ENCODE data around the gene PPP2R2D.

PPP2R2D gene

DNA sequence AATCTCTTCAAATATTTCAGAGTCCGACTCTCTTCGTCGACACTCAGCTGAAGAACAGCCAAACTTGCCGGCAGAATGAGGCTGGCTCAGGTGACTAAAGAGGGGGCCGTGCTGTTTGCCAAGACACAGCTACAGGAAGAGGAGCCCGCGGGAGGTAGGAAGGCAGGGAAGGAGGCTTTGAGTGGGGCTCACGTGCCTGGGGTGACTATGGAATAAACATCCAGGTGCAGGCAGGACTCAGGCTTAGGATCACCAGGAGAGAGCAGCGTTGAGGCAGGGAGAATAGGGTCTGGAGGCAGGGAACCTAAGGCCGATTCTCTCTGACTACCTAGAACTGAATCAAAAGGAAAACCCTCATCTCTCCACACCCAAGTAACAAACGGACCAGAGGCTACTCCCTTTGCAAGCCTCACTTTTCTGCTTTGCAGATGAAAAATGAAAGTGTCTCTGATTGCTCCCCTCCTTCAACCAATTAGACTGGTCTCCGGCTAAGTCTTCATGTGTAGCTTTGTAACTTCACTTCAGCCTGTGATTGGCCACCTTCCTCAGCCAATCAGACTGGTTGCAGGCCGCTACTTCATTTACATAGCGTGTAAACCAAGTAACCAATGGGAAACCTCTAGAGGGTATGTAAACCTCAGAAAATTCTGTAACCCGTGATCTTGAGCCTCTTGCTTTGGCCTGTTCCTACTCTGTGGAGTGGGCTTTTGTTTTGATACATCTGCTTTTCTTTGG, 100.6 kb downstream of the PPP2R2D start:
- no peak overlapping the region for H3K4me3 ChIP-seq (ENCODE audit: low read length)
- H3K23ac ChIP-seq (ENCODE audit: low read length), result no peak overlapping the region
- no peak overlapping the region for H2BK15ac ChIP-seq (replicated peaks; ENCODE audit: low read depth)
- peak overlapping the region; percentile 100 for H2BK5ac ChIP-seq (ENCODE audit: low read length)
- H3K56ac ChIP-seq (ENCODE audit: low read length), result peak overlapping the region; percentile 57
- WGBS (ENCODE audit: extremely low coverage, insufficient coverage, low lambda C conversion rate), result no CpG with 5 or more reads among the region's 15 CpGs
- H3K36me3 ChIP-seq (ENCODE audit: control insufficient read depth, insufficient read depth, low read length), result no peaks in the 10 kb centered on the region
- no peak overlapping the region for H2AK5ac ChIP-seq (ENCODE audit: low read length)
- H4K8ac ChIP-seq (ENCODE audit: low read depth, low read length), result no peak overlapping the region
- peak overlapping the region; percentile 85 for H3K27ac ChIP-seq (ENCODE audit: low read depth, low read length)
- no peaks in the 10 kb centered on the region for H3K79me1 ChIP-seq (ENCODE audit: low read length)
- no peak overlapping the region for H4K5ac ChIP-seq (ENCODE audit: low read length)
- peak overlapping the region; percentile 23 for H2BK120ac ChIP-seq (ENCODE audit: low read depth, low read length)
- peak; percentile 87 for DNase-seq
- H3K9ac ChIP-seq (ENCODE audit: low read length), result peak overlapping the region; percentile 4
- peaks cover 36% of the 10 kb centered on the region for H3K4me1 ChIP-seq (ENCODE audit: control insufficient read depth, low read depth, low read length)
- no peaks in the 10 kb centered on the region for H3K79me2 ChIP-seq (ENCODE audit: control insufficient read depth, insufficient read depth, low read length)
- H3K4ac ChIP-seq (ENCODE audit: low read depth, low read length), result peak overlapping the region; percentile 73
- peak overlapping the region; percentile 19 for H3K18ac ChIP-seq (ENCODE audit: low read length)
- no peak overlapping the region for H3K4me2 ChIP-seq (ENCODE audit: low read length)
- H3K27me3 ChIP-seq (ENCODE audit: insufficient read depth, low read length, poor library complexity), result no peaks in the 10 kb centered on the region

DNA sequence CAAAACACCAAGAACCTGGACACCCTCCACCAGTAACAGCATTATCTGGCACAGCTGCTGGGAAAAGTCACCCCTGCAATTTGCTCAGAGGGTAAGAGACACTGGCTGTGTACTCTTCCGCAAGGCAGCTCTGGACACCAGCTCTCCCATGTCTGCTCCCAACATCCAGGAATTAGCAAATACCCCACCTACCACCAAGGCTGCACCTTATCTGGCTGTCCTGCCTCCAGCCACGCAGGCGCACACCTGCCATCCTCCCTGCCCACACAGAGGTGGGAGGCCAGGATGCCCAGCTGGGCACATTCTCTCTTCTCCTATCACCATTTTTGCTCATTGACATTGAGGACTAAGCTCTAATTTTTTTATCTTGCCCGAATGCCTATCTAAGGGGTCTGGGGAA, 101.2 kb downstream of the PPP2R2D start:
- H3K4ac ChIP-seq (ENCODE audit: low read depth, low read length), result peak overlapping the region; percentile 46
- H3K36me3 ChIP-seq (ENCODE audit: control insufficient read depth, insufficient read depth, low read length), result no peaks in the 10 kb centered on the region
- H3K27ac ChIP-seq (ENCODE audit: low read depth, low read length), result peak overlapping the region; percentile 85
- H2AK5ac ChIP-seq (ENCODE audit: low read length), result peak overlapping the region; percentile 92
- peak overlapping the region; percentile 100 for H2BK5ac ChIP-seq (ENCODE audit: low read length)
- peak overlapping the region; percentile 19 for H3K18ac ChIP-seq (ENCODE audit: low read length)
- no peak overlapping the region for H3K4me3 ChIP-seq (ENCODE audit: low read length)
- no peak overlapping the region for H3K23ac ChIP-seq (ENCODE audit: low read length)
- peak overlapping the region; percentile 6 for H2BK120ac ChIP-seq (ENCODE audit: low read depth, low read length)
- H3K79me1 ChIP-seq (ENCODE audit: low read length), result no peaks in the 10 kb centered on the region
- H4K5ac ChIP-seq (ENCODE audit: low read length), result no peak overlapping the region
- H3K9ac ChIP-seq (ENCODE audit: low read length), result peak overlapping the region; percentile 10
- no peak overlapping the region for H4K8ac ChIP-seq (ENCODE audit: low read depth, low read length)
- WGBS (ENCODE audit: extremely low coverage, insufficient coverage, low lambda C conversion rate), result no CpG with 5 or more reads among the region's 4 CpGs
- H3K27me3 ChIP-seq (ENCODE audit: insufficient read depth, low read length, poor library complexity), result no peaks in the 10 kb centered on the region
- H2BK15ac ChIP-seq (replicated peaks; ENCODE audit: low read depth), result no peak overlapping the region
- peaks cover 34% of the 10 kb centered on the region for H3K4me1 ChIP-seq (ENCODE audit: control insufficient read depth, low read depth, low read length)
- H3K56ac ChIP-seq (ENCODE audit: low read length), result peak overlapping the region; percentile 57
- no peak overlapping the region for H3K4me2 ChIP-seq (ENCODE audit: low read length)
- peak; percentile 37 for DNase-seq
- H3K79me2 ChIP-seq (ENCODE audit: control insufficient read depth, insufficient read depth, low read length), result no peaks in the 10 kb centered on the region

DNA sequence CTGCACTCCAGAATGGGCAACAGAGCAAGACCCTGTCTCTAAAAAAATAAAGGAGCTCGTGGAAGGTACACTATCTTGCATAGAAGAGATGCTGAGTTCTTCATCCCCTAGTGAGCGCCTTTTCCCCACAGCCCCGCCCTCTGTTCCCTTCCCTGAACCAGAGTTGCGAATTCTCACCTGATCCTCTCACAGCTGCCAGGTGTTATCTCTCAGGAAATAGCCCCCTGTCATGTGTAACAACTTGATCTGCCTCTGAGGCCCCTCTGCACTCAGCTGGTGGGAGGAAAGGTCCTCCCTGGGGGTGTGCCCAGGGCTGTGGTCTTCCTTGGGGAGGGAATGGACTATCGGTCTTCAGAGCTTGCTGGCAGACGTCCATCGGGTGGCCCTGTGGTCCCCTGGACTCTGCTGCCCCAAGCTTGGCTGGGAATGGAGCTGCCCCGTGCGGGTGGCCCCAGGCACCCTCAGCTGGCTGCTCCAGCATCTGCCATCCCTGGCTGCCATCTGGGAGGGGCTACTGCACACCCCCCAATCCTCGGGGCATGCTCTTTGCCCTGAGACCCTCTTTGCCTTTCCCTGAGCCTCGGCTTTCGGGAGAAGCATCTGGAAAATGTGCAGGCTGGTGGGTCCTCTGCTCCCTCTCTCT, 102.6 kb downstream of the PPP2R2D start:
- peak overlapping the region; percentile 99 for H2BK5ac ChIP-seq (ENCODE audit: low read length)
- peak overlapping the region; percentile 38 for H3K4ac ChIP-seq (ENCODE audit: low read depth, low read length)
- H2BK15ac ChIP-seq (replicated peaks; ENCODE audit: low read depth), result no peak overlapping the region
- peak overlapping the region; percentile 99 for H2AK5ac ChIP-seq (ENCODE audit: low read length)
- H4K8ac ChIP-seq (ENCODE audit: low read depth, low read length), result no peak overlapping the region
- WGBS (ENCODE audit: extremely low coverage, insufficient coverage, low lambda C conversion rate), result no CpG with 5 or more reads among the region's 12 CpGs
- no peaks in the 10 kb centered on the region for H3K79me2 ChIP-seq (ENCODE audit: control insufficient read depth, insufficient read depth, low read length)
- peak; percentile 88 for DNase-seq
- H3K4me1 ChIP-seq (ENCODE audit: control insufficient read depth, low read depth, low read length), result peaks cover 24% of the 10 kb centered on the region
- no peak overlapping the region for H3K4me3 ChIP-seq (ENCODE audit: low read length)
- no peaks in the 10 kb centered on the region for H3K36me3 ChIP-seq (ENCODE audit: control insufficient read depth, insufficient read depth, low read length)
- no peaks in the 10 kb centered on the region for H3K27me3 ChIP-seq (ENCODE audit: insufficient read depth, low read length, poor library complexity)
- H4K5ac ChIP-seq (ENCODE audit: low read length), result peak overlapping the region; percentile 66
- peak overlapping the region; percentile 90 for H3K56ac ChIP-seq (ENCODE audit: low read length)
- H3K79me1 ChIP-seq (ENCODE audit: low read length), result no peaks in the 10 kb centered on the region
- H3K23ac ChIP-seq (ENCODE audit: low read length), result peak overlapping the region; percentile 54
- H3K9ac ChIP-seq (ENCODE audit: low read length), result peak overlapping the region; percentile 58
- H3K18ac ChIP-seq (ENCODE audit: low read length), result peak overlapping the region; percentile 92
- H2BK120ac ChIP-seq (ENCODE audit: low read depth, low read length), result peak overlapping the region; percentile 92
- no peak overlapping the region for H3K4me2 ChIP-seq (ENCODE audit: low read length)
- H3K27ac ChIP-seq (ENCODE audit: low read depth, low read length), result peak overlapping the region; percentile 85

DNA sequence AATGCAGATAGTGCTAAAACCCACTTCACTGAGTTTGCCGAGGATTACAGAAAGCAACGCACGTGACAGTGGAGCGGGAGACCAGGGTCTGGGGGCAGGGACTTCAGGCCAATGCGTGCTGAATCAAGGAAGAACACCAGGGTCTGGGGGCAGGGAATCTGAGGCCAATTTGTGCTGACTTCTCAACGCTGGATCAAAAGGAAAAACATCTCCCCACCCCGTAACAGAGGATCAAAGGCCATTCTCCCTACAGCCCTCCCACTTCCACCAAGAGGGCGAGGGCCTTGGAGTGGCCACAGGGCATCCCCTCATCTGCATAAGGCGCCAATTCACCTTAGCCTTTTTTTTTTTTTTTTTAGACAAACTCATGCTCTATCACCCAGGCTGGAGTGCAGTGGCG, 103.2 kb downstream of the PPP2R2D start:
- Histone ChIP-seq H2BK15ac (replicated peaks; ENCODE audit: low read depth) (no peak overlapping the region), H3K4ac (ENCODE audit: low read depth, low read length) (peak overlapping the region; percentile 17), H4K5ac (ENCODE audit: low read length) (peak overlapping the region; percentile 66), H3K4me1 (ENCODE audit: control insufficient read depth, low read depth, low read length) (peaks cover 20% of the 10 kb centered on the region), H3K4me3 (ENCODE audit: low read length) (no peak overlapping the region), H2BK5ac (ENCODE audit: low read length) (peak overlapping the region; percentile 99), H3K23ac (ENCODE audit: low read length) (peak overlapping the region; percentile 54), H3K79me2 (ENCODE audit: control insufficient read depth, insufficient read depth, low read length) (no peaks in the 10 kb centered on the region), H2AK5ac (ENCODE audit: low read length) (peak overlapping the region; percentile 99), H3K79me1 (ENCODE audit: low read length) (no peaks in the 10 kb centered on the region), H3K56ac (ENCODE audit: low read length) (peak overlapping the region; percentile 90), H3K9ac (ENCODE audit: low read length) (peak overlapping the region; percentile 58), H3K27me3 (ENCODE audit: insufficient read depth, low read length, poor library complexity) (no peaks in the 10 kb centered on the region), H3K18ac (ENCODE audit: low read length) (peak overlapping the region; percentile 11), H2BK120ac (ENCODE audit: low read depth, low read length) (peak overlapping the region; percentile 18), H3K4me2 (ENCODE audit: low read length) (no peak overlapping the region), H4K8ac (ENCODE audit: low read depth, low read length) (no peak overlapping the region), H3K27ac (ENCODE audit: low read depth, low read length) (peak overlapping the region; percentile 85), H3K36me3 (ENCODE audit: control insufficient read depth, insufficient read depth, low read length) (no peaks in the 10 kb centered on the region)
- no CpG with 5 or more reads among the region's 10 CpGs for WGBS (ENCODE audit: extremely low coverage, insufficient coverage, low lambda C conversion rate)
- no peak for DNase-seq

DNA sequence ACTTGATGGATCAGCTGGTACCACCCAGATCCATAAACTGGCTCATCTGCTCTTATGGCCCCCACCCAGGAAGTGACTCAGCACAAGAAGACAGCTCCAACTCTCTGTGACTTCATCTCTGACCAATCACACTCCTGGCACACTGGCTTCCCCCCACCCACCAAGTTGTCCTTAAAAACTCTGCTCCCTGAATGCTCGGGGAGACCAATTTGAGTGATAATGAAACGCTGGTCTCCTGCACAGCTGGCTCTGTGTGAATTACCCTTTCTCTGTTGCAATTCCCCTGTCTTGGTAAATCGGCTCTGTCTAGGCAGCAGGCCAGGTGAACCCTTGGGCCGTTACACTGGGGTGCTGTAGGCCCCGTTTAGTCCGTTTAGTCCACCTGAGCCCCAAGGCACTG, 104.3 kb downstream of the PPP2R2D start:
- H2BK15ac ChIP-seq (replicated peaks; ENCODE audit: low read depth), result no peak overlapping the region
- H2BK5ac ChIP-seq (ENCODE audit: low read length), result peak overlapping the region; percentile 25
- no peak overlapping the region for H3K18ac ChIP-seq (ENCODE audit: low read length)
- H3K79me1 ChIP-seq (ENCODE audit: low read length), result no peaks in the 10 kb centered on the region
- DNase-seq, result no peak
- no peaks in the 10 kb centered on the region for H3K79me2 ChIP-seq (ENCODE audit: control insufficient read depth, insufficient read depth, low read length)
- peak overlapping the region; percentile 24 for H2AK5ac ChIP-seq (ENCODE audit: low read length)
- H2BK120ac ChIP-seq (ENCODE audit: low read depth, low read length), result no peak overlapping the region
- H3K4me2 ChIP-seq (ENCODE audit: low read length), result no peak overlapping the region
- peaks cover 15% of the 10 kb centered on the region for H3K4me1 ChIP-seq (ENCODE audit: control insufficient read depth, low read depth, low read length)
- H3K27me3 ChIP-seq (ENCODE audit: insufficient read depth, low read length, poor library complexity), result no peaks in the 10 kb centered on the region
- H3K9ac ChIP-seq (ENCODE audit: low read length), result no peak overlapping the region
- no peak overlapping the region for H4K5ac ChIP-seq (ENCODE audit: low read length)
- H3K27ac ChIP-seq (ENCODE audit: low read depth, low read length), result no peak overlapping the region
- H3K36me3 ChIP-seq (ENCODE audit: control insufficient read depth, insufficient read depth, low read length), result no peaks in the 10 kb centered on the region
- H3K4me3 ChIP-seq (ENCODE audit: low read length), result no peak overlapping the region
- no peak overlapping the region for H4K8ac ChIP-seq (ENCODE audit: low read depth, low read length)
- H3K56ac ChIP-seq (ENCODE audit: low read length), result no peak overlapping the region
- H3K23ac ChIP-seq (ENCODE audit: low read length), result no peak overlapping the region
- H3K4ac ChIP-seq (ENCODE audit: low read depth, low read length), result no peak overlapping the region
- no CpG with 5 or more reads among the region's 6 CpGs for WGBS (ENCODE audit: extremely low coverage, insufficient coverage, low lambda C conversion rate)

Measured in mesendoderm (in vitro differentiated cells).